ENCODE data around the gene DNM3. TPM values are rescaled to one million over a fixed set of nuclear protein-coding genes. Genes with fewer than 3 reads are reported as not detected.

The DNM3 gene
- total RNA-seq, 1 donor from 2014 or later = 15.4 TPM

- intact Hi-C loops (cut with DNase I) = no loop called here
- ATAC-seq (no peak), DNase-seq (no peak)
- no peak overlapping the region for H3K27ac ChIP-seq
- no peak for TF ChIP-seq CTCF (IDR thresholded peaks at IDR 0.05)
- H3K27me3 ChIP-seq = no peaks in the 10 kb centered on the region
- no peak overlapping the region for H3K4me3 ChIP-seq
- H3K36me3 ChIP-seq = no peaks in the 10 kb centered on the region
- H3K4me1 ChIP-seq = peaks cover 3% of the 10 kb centered on the region
- no peaks in the 10 kb centered on the region for H3K9me3 ChIP-seq
Measured at GRCh38 chr1:172136925-172137324, 295.6 kb downstream of the DNM3 start.

GRCh38 chr1:172137703-172138454 lies 296.6 kb downstream of the DNM3 start:
- Histone ChIP-seq H3K4me1 (peaks cover 3% of the 10 kb centered on the region), H3K27ac (no peak overlapping the region), H3K9me3 (no peaks in the 10 kb centered on the region), H3K27me3 (no peaks in the 10 kb centered on the region), H3K4me3 (no peak overlapping the region), H3K36me3 (no peaks in the 10 kb centered on the region)
- intact Hi-C loops (cut with DNase I) = no loop called here
- DNase-seq (no peak), ATAC-seq (no peak)
- TF ChIP-seq CTCF (IDR thresholded peaks at IDR 0.05) = no peak

GRCh38 chr1:172138634-172139033 lies 297.3 kb downstream of the DNM3 start:
- no peaks in the 10 kb centered on the region for H3K27me3 ChIP-seq
- H3K27ac ChIP-seq = no peak overlapping the region
- intact Hi-C loops (cut with DNase I) = no loop called here
- H3K4me3 ChIP-seq = no peak overlapping the region
- no peak for DNase-seq
- TF ChIP-seq CTCF (IDR thresholded peaks at IDR 0.05) = no peak
- H3K9me3 ChIP-seq = no peaks in the 10 kb centered on the region
- H3K36me3 ChIP-seq = no peaks in the 10 kb centered on the region
- no peak for ATAC-seq
- H3K4me1 ChIP-seq = peaks cover 3% of the 10 kb centered on the region

- TF ChIP-seq CTCF (IDR thresholded peaks at IDR 0.05) = no peak
- ATAC-seq (no peak), DNase-seq (no peak)
- Histone ChIP-seq H3K4me1 (peaks cover 3% of the 10 kb centered on the region), H3K27ac (no peak overlapping the region), H3K27me3 (no peaks in the 10 kb centered on the region), H3K9me3 (no peaks in the 10 kb centered on the region), H3K4me3 (peak overlapping the region; percentile 48), H3K36me3 (no peaks in the 10 kb centered on the region)
- intact Hi-C loops (cut with DNase I) = no loop called here
Measured at GRCh38 chr1:172139196-172139595, 297.9 kb downstream of the DNM3 start.

- Histone ChIP-seq H3K27me3 (no peaks in the 10 kb centered on the region), H3K9me3 (no peaks in the 10 kb centered on the region), H3K36me3 (no peaks in the 10 kb centered on the region), H3K4me1 (peaks cover 3% of the 10 kb centered on the region), H3K4me3 (peak overlapping the region; percentile 48), H3K27ac (peak overlapping the region; percentile 8)
- intact Hi-C loops (cut with DNase I) = no loop called here
- no peak for ATAC-seq
- no peak for DNase-seq
- no peak for TF ChIP-seq CTCF (IDR thresholded peaks at IDR 0.05)
Measured at GRCh38 chr1:172140072-172140471, 298.8 kb downstream of the DNM3 start.

All from upper lobe of right lung (tissue), 1 donor.